Body of pancreas (tissue), 4 donors: ENCODE data around the gene SARS1.
"Not testable (repeated sequence)": the region's sequence is repeated elsewhere in the genome, so short reads cannot be mapped to it uniquely, and the experiment has no call there.

Source experiments
- POLR2A ChIP-seq, 3 donors: fragments of 450-650 bp; IDR thresholded peaks; one replicate each; pipeline ENCODE4 v1.6.1; 2016; ENCODE audit warnings: antibody characterized with exemption in 3 of 3, mild to moderate bottlenecking in 2 of 3
- TF ChIP-seq, protein P1 (sequence below), 7 experiments: fragments of 450-650 bp in 4 of 7; fragments of 200-600 bp in 3 of 7; sonication (generic) in 3 of 7; IDR thresholded peaks; one replicate each; pipeline ENCODE4 v1.5.1; 2016 to 2019; ENCODE audit warnings: antibody characterized with exemption in 7 of 7

DNA sequence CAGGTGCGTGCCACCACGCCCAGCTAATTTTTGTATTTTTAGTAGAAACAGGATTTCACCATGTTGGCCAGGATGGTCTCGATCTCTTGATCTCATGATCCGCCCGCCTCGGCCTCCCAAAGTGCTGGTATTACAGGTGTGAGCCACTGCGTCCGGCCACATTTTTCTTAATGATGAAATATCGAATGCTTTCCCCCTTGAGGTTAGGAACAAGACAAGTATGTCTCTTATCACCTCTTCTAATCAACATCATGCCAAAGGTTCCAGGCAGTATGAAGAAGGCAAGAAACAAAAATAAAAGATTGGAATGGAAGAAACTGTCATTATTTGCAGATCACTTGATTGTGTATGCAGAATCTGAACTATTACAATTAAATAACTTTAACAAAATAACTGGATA is 7.5 kb downstream of the SARS1 start:
- TF ChIP-seq, protein P1, sequence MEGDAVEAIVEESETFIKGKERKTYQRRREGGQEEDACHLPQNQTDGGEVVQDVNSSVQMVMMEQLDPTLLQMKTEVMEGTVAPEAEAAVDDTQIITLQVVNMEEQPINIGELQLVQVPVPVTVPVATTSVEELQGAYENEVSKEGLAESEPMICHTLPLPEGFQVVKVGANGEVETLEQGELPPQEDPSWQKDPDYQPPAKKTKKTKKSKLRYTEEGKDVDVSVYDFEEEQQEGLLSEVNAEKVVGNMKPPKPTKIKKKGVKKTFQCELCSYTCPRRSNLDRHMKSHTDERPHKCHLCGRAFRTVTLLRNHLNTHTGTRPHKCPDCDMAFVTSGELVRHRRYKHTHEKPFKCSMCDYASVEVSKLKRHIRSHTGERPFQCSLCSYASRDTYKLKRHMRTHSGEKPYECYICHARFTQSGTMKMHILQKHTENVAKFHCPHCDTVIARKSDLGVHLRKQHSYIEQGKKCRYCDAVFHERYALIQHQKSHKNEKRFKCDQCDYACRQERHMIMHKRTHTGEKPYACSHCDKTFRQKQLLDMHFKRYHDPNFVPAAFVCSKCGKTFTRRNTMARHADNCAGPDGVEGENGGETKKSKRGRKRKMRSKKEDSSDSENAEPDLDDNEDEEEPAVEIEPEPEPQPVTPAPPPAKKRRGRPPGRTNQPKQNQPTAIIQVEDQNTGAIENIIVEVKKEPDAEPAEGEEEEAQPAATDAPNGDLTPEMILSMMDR (IDR thresholded peaks at IDR 0.05): not testable (repeated sequence)
- TF ChIP-seq POLR2A (IDR thresholded peaks at IDR 0.05): not testable (repeated sequence)
